HL-60 (cell line): ENCODE data around the gene MAN1A2.
"Not testable (repeated sequence)": the region's sequence is repeated elsewhere in the genome, so short reads cannot be mapped to it uniquely, and the experiment has no call there.

ENCODE experiments used
- DNase-seq, 2 experiments: peaks; one replicate each; pipeline ENCODE4 v3.0.0-alpha.2; 2010 to 2020; ENCODE audit warnings: low read depth in 1 of 2, low spot score in 1 of 2
- H3K27ac ChIP-seq: fragments of 250-450 bp; sonication (Bioruptor Pico); replicated peaks from 2 replicates; pipeline ENCODE4 v1.5.1; 2020; ENCODE audit warnings: mild to moderate bottlenecking, moderate library complexity
- H3K27me3 ChIP-seq: fragments of 250-450 bp; sonication (Bioruptor Pico); 2 replicates; pipeline ENCODE4 v1.5.1; 2021; ENCODE audit warnings: mild to moderate bottlenecking, moderate library complexity; ENCODE audit not compliant: insufficient read depth, poor library complexity, severe bottlenecking
- H3K4me3 ChIP-seq: replicated peaks from 2 replicates; pipeline ENCODE4 v1.5.1; 2011; ENCODE audit warnings: mild to moderate bottlenecking, control low read depth, low read length; ENCODE audit not compliant: insufficient read depth
- GABPA ChIP-seq: IDR thresholded peaks from 2 replicates; pipeline ENCODE4 v1.6.1; 2012; ENCODE audit warnings: low read depth
- POLR2AphosphoS5 ChIP-seq: IDR thresholded peaks from 2 replicates; pipeline ENCODE4 v1.6.1; 2012; ENCODE audit warnings: low read depth
- SPI1 ChIP-seq: IDR thresholded peaks from 2 replicates; pipeline ENCODE4 v1.6.1; 2012; ENCODE audit warnings: low read depth, mild to moderate bottlenecking, borderline replicate concordance
- TF ChIP-seq, protein P1 (sequence below): IDR thresholded peaks from one replicate; pipeline ENCODE4 v1.5.1; 2011; ENCODE audit warnings: low read length, control low read depth, inconsistent platforms; ENCODE audit not compliant: insufficient read depth
- TF ChIP-seq, protein P2 (sequence below): IDR thresholded peaks from 2 replicates; pipeline ENCODE4 v1.6.1; 2012; ENCODE audit warnings: low read depth; ENCODE audit not compliant: insufficient replicate concordance

MAN1A2 gene

DNA sequence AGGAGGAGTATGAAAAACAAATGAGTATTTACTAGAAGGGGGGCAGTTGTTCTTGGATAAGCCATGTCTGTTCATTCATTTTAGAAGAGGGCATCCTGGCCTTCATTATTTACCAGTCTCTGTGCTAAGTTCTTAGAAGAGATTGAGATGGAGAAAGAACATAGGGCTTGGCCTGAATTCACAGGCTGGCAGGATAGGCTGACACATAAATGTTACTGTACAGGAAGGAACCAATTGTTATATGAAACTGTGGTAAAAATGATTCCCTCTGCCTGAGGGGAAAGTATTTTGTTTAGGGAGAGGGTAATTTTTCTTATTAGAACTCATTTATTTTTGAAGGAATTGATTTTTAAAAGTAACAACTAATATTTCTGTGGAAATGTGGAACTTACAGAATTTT lies 99.5 kb downstream of the MAN1A2 start:
- Histone ChIP-seq H3K27me3 (no peaks in the 10 kb centered on the region), H3K4me3 (no peak overlapping the region), H3K27ac (no peak overlapping the region)
- DNase-seq: no peak
- TF ChIP-seq, protein P1, sequence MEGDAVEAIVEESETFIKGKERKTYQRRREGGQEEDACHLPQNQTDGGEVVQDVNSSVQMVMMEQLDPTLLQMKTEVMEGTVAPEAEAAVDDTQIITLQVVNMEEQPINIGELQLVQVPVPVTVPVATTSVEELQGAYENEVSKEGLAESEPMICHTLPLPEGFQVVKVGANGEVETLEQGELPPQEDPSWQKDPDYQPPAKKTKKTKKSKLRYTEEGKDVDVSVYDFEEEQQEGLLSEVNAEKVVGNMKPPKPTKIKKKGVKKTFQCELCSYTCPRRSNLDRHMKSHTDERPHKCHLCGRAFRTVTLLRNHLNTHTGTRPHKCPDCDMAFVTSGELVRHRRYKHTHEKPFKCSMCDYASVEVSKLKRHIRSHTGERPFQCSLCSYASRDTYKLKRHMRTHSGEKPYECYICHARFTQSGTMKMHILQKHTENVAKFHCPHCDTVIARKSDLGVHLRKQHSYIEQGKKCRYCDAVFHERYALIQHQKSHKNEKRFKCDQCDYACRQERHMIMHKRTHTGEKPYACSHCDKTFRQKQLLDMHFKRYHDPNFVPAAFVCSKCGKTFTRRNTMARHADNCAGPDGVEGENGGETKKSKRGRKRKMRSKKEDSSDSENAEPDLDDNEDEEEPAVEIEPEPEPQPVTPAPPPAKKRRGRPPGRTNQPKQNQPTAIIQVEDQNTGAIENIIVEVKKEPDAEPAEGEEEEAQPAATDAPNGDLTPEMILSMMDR: no peak
- no peak for TF ChIP-seq SPI1

DNA sequence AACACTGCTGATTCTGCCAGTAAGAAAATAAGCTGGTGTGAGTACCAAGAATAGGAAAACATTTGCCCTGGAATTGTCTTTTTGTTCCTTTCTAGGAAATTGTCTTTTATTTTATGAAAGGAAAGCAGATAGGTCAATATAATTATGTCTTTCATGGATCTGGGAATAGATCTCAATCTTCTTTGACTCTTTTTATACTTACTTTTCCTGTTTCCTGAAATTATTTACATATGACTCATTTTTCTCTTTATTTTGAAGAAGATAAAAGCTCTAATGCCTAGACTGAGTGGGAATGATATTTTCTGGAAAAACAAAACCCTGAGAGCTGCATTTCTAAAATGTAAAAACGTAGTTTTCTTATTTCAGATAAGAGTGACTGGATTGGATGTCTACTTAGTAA lies 100.1 kb downstream of the MAN1A2 start:
- Histone ChIP-seq H3K4me3 (no peak overlapping the region), H3K27ac (no peak overlapping the region), H3K27me3 (no peaks in the 10 kb centered on the region)
- DNase-seq: no peak
- TF ChIP-seq GABPA (no peak), SPI1 (no peak), POLR2AphosphoS5 (no peak)
- TF ChIP-seq, protein P1: no peak
- TF ChIP-seq, protein P2, sequence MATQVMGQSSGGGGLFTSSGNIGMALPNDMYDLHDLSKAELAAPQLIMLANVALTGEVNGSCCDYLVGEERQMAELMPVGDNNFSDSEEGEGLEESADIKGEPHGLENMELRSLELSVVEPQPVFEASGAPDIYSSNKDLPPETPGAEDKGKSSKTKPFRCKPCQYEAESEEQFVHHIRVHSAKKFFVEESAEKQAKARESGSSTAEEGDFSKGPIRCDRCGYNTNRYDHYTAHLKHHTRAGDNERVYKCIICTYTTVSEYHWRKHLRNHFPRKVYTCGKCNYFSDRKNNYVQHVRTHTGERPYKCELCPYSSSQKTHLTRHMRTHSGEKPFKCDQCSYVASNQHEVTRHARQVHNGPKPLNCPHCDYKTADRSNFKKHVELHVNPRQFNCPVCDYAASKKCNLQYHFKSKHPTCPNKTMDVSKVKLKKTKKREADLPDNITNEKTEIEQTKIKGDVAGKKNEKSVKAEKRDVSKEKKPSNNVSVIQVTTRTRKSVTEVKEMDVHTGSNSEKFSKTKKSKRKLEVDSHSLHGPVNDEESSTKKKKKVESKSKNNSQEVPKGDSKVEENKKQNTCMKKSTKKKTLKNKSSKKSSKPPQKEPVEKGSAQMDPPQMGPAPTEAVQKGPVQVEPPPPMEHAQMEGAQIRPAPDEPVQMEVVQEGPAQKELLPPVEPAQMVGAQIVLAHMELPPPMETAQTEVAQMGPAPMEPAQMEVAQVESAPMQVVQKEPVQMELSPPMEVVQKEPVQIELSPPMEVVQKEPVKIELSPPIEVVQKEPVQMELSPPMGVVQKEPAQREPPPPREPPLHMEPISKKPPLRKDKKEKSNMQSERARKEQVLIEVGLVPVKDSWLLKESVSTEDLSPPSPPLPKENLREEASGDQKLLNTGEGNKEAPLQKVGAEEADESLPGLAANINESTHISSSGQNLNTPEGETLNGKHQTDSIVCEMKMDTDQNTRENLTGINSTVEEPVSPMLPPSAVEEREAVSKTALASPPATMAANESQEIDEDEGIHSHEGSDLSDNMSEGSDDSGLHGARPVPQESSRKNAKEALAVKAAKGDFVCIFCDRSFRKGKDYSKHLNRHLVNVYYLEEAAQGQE: no peak

DNA sequence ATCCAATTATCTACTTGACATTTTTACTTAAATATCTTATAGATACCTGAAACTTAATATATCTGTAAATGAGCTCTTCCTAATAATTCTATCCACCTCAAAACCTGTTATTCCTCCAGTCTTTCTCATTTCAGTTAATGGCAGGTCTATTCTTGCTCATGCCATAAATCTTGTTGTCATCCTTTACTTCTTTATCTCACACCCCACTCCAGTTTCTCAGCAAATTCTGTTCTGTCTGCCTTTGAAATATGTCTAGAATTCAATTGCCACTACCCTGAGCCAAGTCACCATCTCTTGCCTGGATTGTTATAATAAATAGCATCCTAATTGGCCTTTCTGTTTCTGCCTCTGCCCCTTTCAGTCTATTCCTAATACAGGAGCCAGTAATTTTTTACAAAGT lies 105.8 kb downstream of the MAN1A2 start:
- no peak overlapping the region for H3K27ac ChIP-seq
- DNase-seq: no peak
- TF ChIP-seq POLR2AphosphoS5: no peak
- TF ChIP-seq, protein P1: no peak
- TF ChIP-seq, protein P2: no peak
- no peak for TF ChIP-seq SPI1
- TF ChIP-seq GABPA: no peak
- H3K4me3 ChIP-seq: no peak overlapping the region
- H3K27me3 ChIP-seq: no peaks in the 10 kb centered on the region

DNA sequence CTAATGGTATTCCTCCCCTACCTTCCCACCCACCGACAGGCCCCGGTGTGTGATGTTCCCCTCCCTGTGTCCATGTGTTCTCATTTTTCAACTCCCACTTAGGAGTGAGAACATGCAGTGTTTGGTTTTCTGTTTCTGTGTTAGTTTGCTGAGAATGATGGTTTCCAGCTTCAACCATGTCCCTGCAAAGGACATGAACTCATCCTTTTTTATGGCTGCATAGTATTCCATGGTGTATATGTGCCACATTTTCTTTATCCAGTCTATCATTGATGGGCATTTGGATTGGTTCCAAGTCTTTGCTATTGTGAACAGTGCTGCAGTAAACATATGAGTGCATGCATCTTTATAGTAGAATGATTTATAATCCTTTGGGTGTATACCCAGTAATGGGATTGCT lies 108.2 kb downstream of the MAN1A2 start:
- not testable (repeated sequence) for H3K4me3 ChIP-seq, DNase-seq

More for the DNA sequence above, 108.2 kb downstream of the MAN1A2 start:
- not testable (repeated sequence) for H3K27me3 ChIP-seq, H3K27ac ChIP-seq
